HepG2 (cell line): Measurements from ENCODE around the gene CCDC97. TPM values are rescaled to one million over a fixed set of nuclear protein-coding genes. Genes with fewer than 3 reads are reported as not detected.
A peak's percentile ranks its signal among the peaks of the same experiment; 100 is the strongest.

Source experiments
- ADNP ChIP-seq: sonication (generic); formaldehyde crosslinking; IDR thresholded peaks from 2 replicates; pipeline ENCODE4 v1.4.0; 2020; ENCODE audit warnings: missing genetic modification reagents
- AHR ChIP-seq: IDR thresholded peaks from 2 replicates; pipeline ENCODE4 v1.6.1; 2018; ENCODE audit warnings: missing genetic modification reagents, missing compliant biosample characterization
- EHMT2 ChIP-seq: fragments of 200-600 bp; sonication (generic); IDR thresholded peaks from 2 replicates; pipeline ENCODE4 v1.7.0; 2017; ENCODE audit warnings: antibody characterized with exemption, low read depth, low read length, borderline replicate concordance
- HDAC1 ChIP-seq: sonication (generic); formaldehyde crosslinking; IDR thresholded peaks from 2 replicates; pipeline ENCODE4 v1.5.1; 2020; ENCODE audit warnings: mild to moderate bottlenecking, missing genetic modification reagents
- HNRNPLL ChIP-seq: fragments of 200-400 bp; formaldehyde crosslinking; IDR thresholded peaks from 2 replicates; pipeline ENCODE4 v1.6.1; 2017; ENCODE audit warnings: mild to moderate bottlenecking, low read depth, low read length; ENCODE audit not compliant: poor library complexity, severe bottlenecking
- IRF2 ChIP-seq: IDR thresholded peaks from 2 replicates; pipeline ENCODE4 v1.6.1; 2018; ENCODE audit warnings: missing genetic modification reagents, missing compliant biosample characterization
- KLF12 ChIP-seq: sonication (generic); formaldehyde crosslinking; IDR thresholded peaks from 2 replicates; pipeline ENCODE4 v1.4.0; 2020; ENCODE audit warnings: missing genetic modification reagents, borderline replicate concordance
- PAWR ChIP-seq: sonication (generic); formaldehyde crosslinking; IDR thresholded peaks from 2 replicates; pipeline ENCODE4 v1.4.0; 2020; ENCODE audit warnings: missing genetic modification reagents, mild to moderate bottlenecking, borderline replicate concordance
- PHF21A ChIP-seq: sonication (generic); formaldehyde crosslinking; IDR thresholded peaks from 2 replicates; pipeline ENCODE4 v1.5.0; 2020; ENCODE audit warnings: mild to moderate bottlenecking, missing genetic modification reagents
- REXO4 ChIP-seq: sonication (generic); formaldehyde crosslinking; IDR thresholded peaks from 2 replicates; pipeline ENCODE4 v1.8.0; 2022; ENCODE audit warnings: missing genetic modification reagents, mild to moderate bottlenecking, borderline replicate concordance
- TGIF2 ChIP-seq: IDR thresholded peaks from 2 replicates; pipeline ENCODE4 v1.6.1; 2016; ENCODE audit warnings: control low read depth, missing compliant biosample characterization
- ZHX1 ChIP-seq: sonication (generic); formaldehyde crosslinking; IDR thresholded peaks from 2 replicates; pipeline ENCODE4 v1.8.1; 2022; ENCODE audit warnings: low read depth, mild to moderate bottlenecking, missing genetic modification reagents
- ZNF10 ChIP-seq: sonication (generic); formaldehyde crosslinking; IDR thresholded peaks from 2 replicates; pipeline ENCODE4 v1.4.0; 2020; ENCODE audit warnings: mild to moderate bottlenecking, low read depth, missing genetic modification reagents, borderline replicate concordance
- ZNF343 ChIP-seq: sonication (generic); formaldehyde crosslinking; IDR thresholded peaks from 2 replicates; pipeline ENCODE4 v1.4.0; 2020; ENCODE audit warnings: mild to moderate bottlenecking, missing genetic modification reagents
- ZNF367 ChIP-seq: sonication (generic); formaldehyde crosslinking; IDR thresholded peaks from 2 replicates; pipeline ENCODE4 v1.4.0; 2020; ENCODE audit warnings: missing genetic modification reagents, borderline replicate concordance
- ZNF562 ChIP-seq: sonication (generic); formaldehyde crosslinking; IDR thresholded peaks from 2 replicates; pipeline ENCODE4 v1.8.0; 2022; ENCODE audit warnings: missing genetic modification reagents, borderline replicate concordance
- ZNF7 ChIP-seq: IDR thresholded peaks from 2 replicates; pipeline ENCODE4 v1.6.1; 2016; ENCODE audit warnings: missing biosample characterization, missing genetic modification reagents
- ZNF761 ChIP-seq: sonication (generic); formaldehyde crosslinking; conservative IDR thresholded peaks from 2 replicates; pipeline ENCODE4 v1.4.0; 2020; ENCODE audit warnings: mild to moderate bottlenecking, missing genetic modification reagents
- polyA plus RNA-seq, 8 experiments: library from polyadenylated mRNA; depleted of rRNA in 3 of 8; stranded (reverse) in 7 of 8; unstranded in 1 of 8; fragments of >200 nt; fragmentation: Illumina TruSeq in 4 of 8; extraction: Trizol in 4 of 8; gene quantifications; 2 replicates each; pipeline versions ENCODE4 v1.2.1 to v1.2.3, GENCODE V29; 2011 to 2016; ENCODE audit warnings: low read depth in 4 of 8, missing spikeins in 1 of 8, mixed read lengths in 1 of 8; ENCODE audit not compliant: insufficient read depth in 1 of 8
- total RNA-seq, 5 experiments: library from RNA; depleted of rRNA; stranded (reverse); fragments of >200 nt; fragmentation: Illumina TruSeq; extraction: Trizol; gene quantifications; 2 replicates each; pipeline ENCODE4 v1.2.3, GENCODE V29; 2016; ENCODE audit warnings: low read depth in 1 of 5
- TF ChIP-seq, protein P1 (sequence below): sonication (generic); formaldehyde crosslinking; IDR thresholded peaks from 2 replicates; pipeline ENCODE4 v1.8.0; 2022; ENCODE audit warnings: mild to moderate bottlenecking, missing genetic modification reagents, borderline replicate concordance
- TF ChIP-seq, protein P2 (sequence below): sonication (generic); formaldehyde crosslinking; IDR thresholded peaks from 2 replicates; pipeline ENCODE4 v1.5.1; 2020; ENCODE audit warnings: missing genetic modification reagents, mild to moderate bottlenecking, borderline replicate concordance
- TF ChIP-seq, protein P3 (sequence below): sonication (generic); formaldehyde crosslinking; IDR thresholded peaks from 2 replicates; pipeline ENCODE4 v1.8.0; 2022; ENCODE audit warnings: missing genetic modification reagents, mild to moderate bottlenecking, moderate library complexity, borderline replicate concordance

CCDC97 gene
- total and polyA plus RNA-seq, 2 of the 13 experiments (the other 11 are each of a cell fraction or from before 2014, with no cell fraction given) = 6.2 to 7.3 TPM

DNA sequence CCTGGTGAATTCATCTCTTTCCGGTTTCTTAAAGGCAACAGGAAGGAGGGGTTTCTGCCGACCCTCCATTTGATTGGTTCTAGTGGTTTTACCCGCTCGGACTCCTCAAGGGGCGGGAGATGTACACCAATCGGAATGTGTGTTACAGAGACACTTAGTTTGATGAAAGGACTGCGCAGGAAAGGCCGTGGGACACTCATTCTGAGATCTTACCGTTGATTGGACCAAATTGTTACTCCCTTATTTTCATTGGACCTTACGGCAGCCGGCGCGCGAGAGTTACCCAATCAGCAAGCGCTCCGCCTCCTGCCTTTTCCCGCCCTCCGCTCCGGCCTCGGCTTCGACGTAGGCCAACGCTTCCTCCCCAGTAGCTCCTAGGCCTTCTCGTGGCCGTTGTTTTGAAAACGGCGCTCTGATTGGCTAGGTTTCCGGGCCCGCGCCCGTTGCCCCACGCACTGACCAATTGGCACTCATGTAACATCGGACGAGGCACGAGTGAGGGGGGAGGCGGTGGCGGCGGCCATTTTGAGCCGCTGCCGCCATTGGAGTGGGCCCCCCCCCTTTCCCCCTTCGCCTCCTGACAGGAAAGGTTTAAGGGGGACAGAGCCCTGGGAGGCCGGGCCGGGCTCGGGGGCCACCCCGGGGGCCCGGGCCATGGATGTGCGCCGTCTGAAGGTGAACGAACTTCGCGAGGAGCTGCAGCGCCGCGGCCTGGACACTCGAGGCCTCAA is 46.0 kb upstream of the CCDC97 start, which contains the start of gene HNRNPUL1 (continued):
- TF ChIP-seq ZHX1 (CRISPR knock-in tag) = peak; percentile 96
- no peak for TF ChIP-seq PAWR (CRISPR knock-in tag)
- no peak for TF ChIP-seq ZNF562 (CRISPR knock-in tag)
- no peak for TF ChIP-seq ZNF7 (CRISPR knock-in tag)
- TF ChIP-seq ADNP (CRISPR knock-in tag) = no peak
- peak; percentile 49; the same call in 1 of the 2 replicates for TF ChIP-seq IRF2
- no peak; the same call in 1 of the 2 replicates for TF ChIP-seq HDAC1 (CRISPR knock-in tag)
- no peak for TF ChIP-seq ZNF343 (CRISPR knock-in tag)
- TF ChIP-seq ZNF367 (CRISPR knock-in tag) = no peak
- TF ChIP-seq TGIF2 = peak; percentile 82
- no peak for TF ChIP-seq REXO4 (CRISPR knock-in tag)
- TF ChIP-seq, protein P1, sequence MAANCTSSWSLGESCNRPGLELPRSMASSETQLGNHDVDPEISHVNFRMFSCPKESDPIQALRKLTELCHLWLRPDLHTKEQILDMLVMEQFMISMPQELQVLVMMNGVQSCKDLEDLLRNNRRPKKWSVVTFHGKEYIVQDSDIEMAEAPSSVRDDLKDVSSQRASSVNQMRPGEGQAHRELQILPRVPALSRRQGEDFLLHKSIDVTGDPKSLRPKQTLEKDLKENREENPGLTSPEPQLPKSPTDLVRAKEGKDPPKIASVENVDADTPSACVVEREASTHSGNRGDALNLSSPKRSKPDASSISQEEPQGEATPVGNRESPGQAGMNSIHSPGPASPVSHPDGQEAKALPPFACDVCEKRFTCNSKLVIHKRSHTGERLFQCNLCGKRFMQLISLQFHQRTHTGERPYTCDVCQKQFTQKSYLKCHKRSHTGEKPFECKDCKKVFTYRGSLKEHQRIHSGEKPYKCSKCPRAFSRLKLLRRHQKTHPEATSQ = no peak; the same call in 1 of the 2 replicates
- TF ChIP-seq, protein P2, sequence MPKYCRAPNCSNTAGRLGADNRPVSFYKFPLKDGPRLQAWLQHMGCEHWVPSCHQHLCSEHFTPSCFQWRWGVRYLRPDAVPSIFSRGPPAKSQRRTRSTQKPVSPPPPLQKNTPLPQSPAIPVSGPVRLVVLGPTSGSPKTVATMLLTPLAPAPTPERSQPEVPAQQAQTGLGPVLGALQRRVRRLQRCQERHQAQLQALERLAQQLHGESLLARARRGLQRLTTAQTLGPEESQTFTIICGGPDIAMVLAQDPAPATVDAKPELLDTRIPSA = peak; percentile 65; the same call in 1 of the 2 replicates
- peak; percentile 80 for TF ChIP-seq PHF21A (CRISPR knock-in tag)
- TF ChIP-seq ZNF10 (CRISPR knock-in tag) = no peak
- TF ChIP-seq, protein P3, sequence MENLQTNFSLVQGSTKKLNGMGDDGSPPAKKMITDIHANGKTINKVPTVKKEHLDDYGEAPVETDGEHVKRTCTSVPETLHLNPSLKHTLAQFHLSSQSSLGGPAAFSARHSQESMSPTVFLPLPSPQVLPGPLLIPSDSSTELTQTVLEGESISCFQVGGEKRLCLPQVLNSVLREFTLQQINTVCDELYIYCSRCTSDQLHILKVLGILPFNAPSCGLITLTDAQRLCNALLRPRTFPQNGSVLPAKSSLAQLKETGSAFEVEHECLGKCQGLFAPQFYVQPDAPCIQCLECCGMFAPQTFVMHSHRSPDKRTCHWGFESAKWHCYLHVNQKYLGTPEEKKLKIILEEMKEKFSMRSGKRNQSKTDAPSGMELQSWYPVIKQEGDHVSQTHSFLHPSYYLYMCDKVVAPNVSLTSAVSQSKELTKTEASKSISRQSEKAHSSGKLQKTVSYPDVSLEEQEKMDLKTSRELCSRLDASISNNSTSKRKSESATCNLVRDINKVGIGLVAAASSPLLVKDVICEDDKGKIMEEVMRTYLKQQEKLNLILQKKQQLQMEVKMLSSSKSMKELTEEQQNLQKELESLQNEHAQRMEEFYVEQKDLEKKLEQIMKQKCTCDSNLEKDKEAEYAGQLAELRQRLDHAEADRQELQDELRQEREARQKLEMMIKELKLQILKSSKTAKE (CRISPR knock-in tag) = no peak
- TF ChIP-seq EHMT2 = no peak
- no peak; the same call in 1 of the 2 replicates for TF ChIP-seq KLF12 (CRISPR knock-in tag)
- no peak; the same call in 1 of the 2 replicates for TF ChIP-seq ZNF761 (CRISPR knock-in tag)
- TF ChIP-seq HNRNPLL = peak; percentile 94
- no peak for TF ChIP-seq AHR (CRISPR knock-in tag)
